CD4-positive, alpha-beta T cell treated with Interleukin-10 for 1 hour (primary cell): ENCODE results near the gene DLG1.
A peak's percentile ranks its signal among the peaks of the same experiment; 100 is the strongest.
"Not testable (repeated sequence)": the region's sequence is repeated elsewhere in the genome, so short reads cannot be mapped to it uniquely, and the experiment has no call there.

Experiments
- DNase-seq: peaks from one replicate; pipeline ENCODE4 v3.0.0-alpha.2; 2020

DLG1 gene

DNA sequence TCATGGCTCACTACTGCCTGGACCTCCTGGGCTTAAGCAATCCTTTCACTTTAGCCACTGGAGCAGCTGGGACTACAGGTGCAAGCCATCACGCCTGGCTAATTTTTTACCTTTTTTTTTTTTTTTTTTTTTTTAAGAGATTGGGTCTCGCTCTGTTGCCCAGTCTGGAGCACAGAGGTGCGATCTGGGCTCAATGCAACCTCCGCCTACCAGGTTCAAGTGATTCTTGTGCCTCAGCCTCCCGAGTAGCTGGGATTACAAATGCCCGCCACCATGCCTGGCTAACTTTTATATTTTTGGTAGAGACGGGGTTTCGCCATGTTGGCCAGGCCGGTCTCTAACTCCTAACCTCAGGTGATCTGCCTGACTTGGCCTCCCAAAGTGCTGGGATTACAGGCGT lies 218.1 kb downstream of the DLG1 start:
- DNase-seq = no peak

DNA sequence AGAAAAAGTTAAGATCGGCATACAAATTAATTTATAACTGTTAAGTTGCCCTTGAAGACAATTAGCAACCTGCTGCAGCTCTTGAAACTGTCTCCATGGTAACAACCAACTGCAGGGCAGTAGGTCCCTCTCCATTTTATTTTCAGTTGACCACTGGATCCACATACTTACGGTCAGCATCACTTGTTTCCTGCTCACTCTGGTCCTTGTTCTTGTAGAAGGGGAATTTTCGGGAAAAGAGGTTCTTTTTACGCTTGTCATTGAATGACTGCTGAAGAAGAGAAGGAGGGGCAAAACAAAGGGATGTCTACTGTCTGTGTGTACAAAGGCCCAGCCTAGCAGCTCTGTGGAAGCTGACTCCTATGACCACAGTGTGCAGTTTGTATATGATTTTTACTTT lies 222.0 kb downstream of the DLG1 start:
- DNase-seq = no peak

DNA sequence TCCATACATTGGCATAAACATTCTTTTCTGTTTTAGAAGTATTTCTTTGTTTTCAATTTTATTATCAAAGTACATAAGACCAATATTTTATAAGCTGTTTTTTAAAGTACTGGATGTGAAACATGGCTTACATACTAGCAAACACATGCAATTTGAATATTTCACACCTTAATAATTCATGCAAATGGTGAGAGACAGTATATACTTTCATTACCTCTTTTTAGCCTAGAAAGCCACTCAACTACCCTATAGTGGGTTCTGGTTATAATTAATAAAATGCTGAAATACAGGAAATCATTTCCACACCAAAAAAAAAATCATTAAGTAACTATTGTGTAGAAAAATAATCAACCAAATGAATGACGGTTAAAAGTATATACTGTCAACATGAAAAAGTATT lies 230.3 kb downstream of the DLG1 start:
- DNase-seq = no peak

DNA sequence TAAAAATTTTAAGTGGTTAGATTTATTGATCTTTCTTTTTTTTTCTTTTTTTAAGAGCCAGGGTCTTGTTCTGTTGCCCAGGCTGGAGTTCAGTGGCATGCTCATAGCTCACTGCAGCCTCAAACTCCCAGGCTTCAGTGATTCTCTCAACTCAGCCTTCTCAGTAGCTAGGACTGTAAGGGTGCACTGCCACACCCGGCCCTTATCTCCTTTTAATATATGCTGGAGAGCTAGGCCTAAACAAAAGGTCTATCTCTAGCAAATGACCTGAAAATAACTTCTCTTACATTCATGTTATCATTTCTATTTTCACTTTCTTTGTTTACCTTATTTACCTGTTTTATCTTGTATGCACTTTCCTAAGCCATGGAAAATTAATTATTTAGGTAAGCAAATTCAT lies 233.6 kb downstream of the DLG1 start:
- no peak for DNase-seq

DNA sequence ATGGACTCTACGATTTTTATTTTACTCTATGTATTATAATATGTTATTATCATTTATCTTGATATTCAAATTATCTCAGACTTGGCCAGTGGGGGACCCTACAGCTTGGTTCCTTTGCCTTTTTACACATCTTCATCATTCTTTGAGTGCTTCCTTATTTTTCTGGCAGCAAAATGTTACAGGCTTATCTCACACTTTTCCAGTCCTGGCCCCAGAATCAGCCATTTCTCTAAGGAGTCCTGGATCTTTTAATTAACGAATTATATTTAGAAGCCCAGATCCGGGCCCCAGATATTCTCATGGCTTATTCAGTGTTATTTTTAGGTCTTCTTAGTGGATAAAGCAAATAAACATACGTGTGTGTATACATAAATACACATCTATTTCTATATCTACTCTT lies 236.0 kb downstream of the DLG1 start:
- DNase-seq = no peak

DNA sequence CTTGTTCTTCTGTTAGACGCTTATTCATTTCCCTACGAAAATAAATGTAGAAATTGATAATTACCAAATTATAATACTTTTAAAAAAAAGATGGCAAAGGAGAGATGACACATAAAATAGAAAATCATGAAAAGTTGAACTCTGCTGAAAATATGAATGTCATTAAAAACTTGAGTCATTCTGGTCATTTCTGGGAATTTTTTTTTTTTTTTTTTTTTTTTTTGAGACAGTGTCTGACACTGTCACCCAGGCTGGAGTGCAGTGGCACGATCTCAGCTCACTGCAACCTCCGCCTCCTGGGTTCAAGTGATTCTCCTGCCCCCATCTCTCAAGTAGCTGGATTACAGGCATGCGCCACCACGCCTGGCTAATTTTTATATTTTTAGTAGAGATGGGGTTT lies 246.8 kb downstream of the DLG1 start:
- DNase-seq = not testable (repeated sequence)

DNA sequence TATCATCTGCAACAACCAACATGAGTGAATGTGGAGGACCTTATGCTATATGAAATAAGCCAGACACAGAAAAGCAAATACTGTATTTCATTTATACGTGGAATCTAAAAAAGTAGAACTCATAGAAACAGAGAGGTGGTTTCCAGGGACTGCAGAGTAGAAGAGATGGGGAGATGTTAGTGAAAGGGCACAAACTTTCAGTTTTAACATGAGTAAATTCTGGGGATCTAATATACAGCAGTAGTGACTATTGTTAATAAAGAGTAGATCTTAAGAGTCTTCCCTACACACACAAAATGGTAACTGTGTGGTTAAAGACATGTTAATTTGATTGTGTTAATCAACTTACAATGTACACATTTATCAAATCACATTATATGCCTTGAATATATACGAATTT lies 247.9 kb downstream of the DLG1 start:
- no peak for DNase-seq

DNA sequence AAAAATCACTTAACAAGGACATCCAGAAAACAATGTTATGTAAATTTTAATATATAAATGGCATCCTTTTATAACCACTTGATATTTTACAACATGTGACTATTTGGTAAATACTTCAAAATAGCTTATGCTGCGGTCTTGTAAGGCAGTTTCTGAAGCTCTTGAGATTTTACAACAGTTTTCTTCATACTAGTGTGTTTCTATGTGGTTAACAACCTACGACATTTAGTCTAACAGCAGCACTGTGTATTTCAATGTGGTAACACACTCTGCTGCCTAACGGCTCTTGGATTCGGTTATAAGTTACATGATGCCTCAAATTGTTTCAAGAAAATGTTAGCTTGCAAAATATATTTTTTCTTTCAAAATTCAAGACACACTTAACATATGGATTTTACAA lies 255.9 kb downstream of the DLG1 start:
- no peak for DNase-seq

DNA sequence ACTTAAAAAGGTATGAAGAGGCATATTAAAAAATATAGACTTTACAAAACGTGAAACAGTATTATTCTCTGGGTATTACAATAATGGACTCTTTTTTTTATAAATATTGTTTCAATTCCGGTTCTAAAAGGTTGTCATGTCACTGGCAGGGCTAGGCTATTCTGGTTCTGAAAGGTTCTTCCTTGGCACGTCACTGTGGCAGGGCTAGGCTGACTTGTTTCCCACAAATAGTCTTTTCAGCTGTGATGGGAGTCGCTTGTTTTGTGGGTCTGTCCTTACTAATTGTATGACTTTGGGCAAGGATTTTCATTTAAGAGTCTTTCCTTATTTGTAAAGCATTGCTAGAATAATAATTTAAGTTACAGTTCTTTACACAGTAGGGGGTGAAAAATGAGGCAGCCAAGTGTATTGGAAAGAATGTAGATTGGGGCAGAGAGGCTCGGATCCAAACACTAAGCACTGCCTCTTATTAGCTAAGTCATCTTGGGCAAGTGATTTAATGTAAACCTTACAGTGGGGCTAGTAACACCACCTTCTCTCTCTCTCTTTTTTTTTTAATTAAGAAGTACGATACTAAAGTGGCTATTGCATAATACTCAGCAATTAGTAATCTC lies 256.4 kb downstream of the DLG1 start:
- no peak for DNase-seq

DNA sequence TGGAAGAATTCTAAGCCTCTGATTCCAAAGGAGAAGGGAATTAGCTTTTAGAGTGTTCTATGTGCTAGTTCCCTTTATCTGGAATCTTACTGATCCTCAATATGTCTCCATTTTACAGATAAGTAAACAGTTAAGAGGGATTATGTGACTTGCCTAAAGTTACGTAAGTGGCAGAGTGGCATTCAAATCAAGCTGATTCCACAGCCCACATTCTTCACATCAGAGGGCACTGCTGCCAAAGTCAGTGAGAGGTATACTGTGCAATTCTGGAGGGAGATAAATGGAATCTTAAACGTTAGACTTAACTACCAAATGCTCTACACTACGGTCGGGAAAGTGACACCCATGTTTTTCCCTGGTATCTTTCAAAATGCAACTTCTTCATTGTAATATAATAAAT lies 257.8 kb downstream of the DLG1 start:
- DNase-seq = no peak

DNA sequence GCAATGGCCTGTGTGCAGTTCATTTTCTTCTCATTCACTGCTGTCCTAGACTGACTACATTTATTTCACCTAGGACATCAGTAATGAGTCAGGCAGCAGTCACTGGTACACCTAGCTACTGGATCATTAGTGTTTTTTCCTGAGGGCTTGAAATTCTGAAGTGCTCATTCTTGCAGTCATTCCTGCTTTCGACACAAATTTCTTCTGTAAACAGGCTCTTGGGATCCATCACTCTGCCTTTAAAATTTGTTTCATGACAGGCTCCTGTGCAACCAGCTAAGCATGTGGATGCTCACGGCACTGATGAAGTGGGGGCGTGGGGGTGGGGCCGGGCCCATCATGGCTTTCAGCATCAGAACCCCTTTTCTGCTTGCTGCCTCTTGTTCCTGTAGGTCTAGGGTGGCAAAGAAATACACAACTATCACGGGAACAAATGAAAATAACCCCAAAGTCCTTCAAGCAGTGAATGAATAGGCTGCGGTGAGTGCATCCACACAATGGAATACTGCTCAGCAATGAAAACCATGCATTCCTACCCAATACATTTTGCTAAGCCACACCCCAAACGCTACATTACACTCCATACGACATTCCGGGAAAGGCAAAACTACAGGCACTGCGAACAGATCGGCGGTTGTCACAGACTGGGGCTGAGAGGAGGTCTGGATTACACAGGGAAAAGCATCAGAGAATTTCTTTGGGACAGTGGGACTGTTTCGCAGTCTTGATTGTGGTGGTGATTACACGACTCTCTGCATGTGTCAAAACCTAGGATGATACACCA lies 259.5 kb downstream of the DLG1 start:
- DNase-seq = no peak

DNA sequence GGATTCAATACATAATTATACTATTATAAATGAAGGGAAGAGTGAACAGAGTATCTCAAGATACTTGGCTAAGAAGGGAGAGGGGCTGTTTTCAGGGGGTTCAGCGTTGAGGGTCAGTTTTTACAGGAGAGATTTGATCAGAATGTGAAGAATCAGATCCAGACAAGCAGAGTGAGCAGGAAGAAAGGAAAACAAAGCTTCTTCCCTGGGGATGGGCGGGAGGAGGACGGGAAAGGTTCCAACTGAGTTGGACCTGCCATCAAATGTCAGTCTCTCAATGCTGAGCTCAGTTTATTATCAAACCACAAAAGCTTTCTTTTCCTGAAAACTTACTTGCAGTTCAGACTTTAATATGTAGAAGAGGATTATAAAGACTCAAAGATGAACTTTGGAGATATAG lies 262.8 kb downstream of the DLG1 start:
- DNase-seq = no peak

DNA sequence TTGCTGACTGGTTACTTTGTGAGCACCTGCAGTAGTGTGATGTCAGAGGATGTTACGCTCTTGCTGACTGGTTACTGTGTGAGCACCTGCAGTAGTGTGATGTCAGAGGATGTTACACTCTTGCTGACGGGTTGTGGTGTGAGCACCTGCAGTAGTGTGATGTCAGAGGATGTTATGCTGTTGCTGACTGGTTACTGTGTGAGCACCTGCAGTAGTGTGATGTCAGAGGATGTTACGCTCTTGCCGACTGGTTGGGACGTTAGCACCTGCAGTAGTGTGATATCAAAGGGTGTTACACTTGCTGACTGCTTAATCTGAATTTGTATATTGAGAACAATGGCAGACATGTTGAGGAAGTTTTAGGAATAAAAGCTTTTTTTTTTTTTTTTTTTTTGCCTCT lies 263.6 kb downstream of the DLG1 start:
- not testable (repeated sequence) for DNase-seq

DNA sequence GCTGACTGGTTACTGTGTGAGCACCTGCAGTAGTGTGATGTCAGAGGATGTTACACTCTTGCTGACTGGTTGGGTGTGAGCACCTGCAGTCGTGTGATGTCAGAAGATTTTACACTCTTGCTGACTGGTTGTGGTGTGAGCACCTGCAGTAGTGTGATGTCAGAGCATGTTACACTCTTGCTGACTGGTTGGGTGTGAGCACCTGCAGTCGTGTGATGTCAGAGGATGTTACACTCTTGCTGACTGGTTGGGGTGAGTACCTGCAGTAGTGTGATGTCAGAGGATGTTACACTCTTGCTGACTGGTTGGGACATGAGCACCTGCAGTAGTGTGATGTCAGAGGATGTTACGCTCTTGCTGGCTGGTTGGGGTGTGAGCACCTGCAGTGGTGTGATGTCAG lies 264.6 kb downstream of the DLG1 start:
- DNase-seq = not testable (repeated sequence)

DNA sequence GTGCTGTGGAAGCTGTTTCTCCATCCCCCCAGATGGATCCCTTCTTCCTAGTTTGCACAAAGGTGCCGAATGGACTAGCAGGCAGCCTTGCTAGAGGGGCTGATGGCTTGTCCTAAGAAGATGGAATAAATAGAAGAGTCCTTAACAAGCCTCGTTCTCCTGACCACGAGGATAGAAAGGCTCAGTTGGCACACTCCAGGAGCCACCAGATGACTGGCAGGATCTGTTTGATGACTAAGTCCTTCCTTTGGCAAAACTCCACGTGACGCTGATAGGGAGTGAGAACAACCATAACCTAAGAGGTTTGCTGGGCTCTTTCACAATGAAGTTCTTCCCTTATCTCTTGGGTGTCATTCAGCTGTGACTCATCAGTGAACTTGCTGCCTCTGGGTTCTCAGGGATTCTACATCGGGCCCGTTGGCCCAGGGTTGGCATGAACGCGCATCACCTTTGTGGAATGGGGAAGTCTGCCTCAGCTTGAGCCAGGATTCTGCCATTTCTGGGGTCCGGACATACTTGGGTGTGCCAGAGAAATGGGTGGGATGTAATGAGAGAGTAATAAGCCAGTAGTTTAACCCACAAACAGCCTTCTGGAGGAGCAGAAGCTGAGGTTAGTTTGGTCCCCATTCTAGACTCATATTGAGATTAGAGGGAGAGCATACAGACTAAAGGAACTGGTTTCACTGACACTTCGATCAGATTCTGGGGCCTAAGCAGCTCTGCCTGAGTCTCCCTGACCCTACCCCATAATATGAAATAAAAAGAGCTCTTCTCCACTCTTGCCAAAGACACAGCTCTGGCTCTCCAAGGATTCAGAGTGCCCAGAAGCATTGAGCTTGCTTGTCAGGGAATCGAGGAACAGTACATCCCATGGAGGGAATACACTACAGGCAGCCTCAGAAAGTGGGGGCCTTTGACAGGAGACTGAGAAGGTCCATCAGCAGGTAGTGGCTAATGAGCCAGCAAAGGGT lies 266.8 kb downstream of the DLG1 start:
- DNase-seq = peak; percentile 11

DNA sequence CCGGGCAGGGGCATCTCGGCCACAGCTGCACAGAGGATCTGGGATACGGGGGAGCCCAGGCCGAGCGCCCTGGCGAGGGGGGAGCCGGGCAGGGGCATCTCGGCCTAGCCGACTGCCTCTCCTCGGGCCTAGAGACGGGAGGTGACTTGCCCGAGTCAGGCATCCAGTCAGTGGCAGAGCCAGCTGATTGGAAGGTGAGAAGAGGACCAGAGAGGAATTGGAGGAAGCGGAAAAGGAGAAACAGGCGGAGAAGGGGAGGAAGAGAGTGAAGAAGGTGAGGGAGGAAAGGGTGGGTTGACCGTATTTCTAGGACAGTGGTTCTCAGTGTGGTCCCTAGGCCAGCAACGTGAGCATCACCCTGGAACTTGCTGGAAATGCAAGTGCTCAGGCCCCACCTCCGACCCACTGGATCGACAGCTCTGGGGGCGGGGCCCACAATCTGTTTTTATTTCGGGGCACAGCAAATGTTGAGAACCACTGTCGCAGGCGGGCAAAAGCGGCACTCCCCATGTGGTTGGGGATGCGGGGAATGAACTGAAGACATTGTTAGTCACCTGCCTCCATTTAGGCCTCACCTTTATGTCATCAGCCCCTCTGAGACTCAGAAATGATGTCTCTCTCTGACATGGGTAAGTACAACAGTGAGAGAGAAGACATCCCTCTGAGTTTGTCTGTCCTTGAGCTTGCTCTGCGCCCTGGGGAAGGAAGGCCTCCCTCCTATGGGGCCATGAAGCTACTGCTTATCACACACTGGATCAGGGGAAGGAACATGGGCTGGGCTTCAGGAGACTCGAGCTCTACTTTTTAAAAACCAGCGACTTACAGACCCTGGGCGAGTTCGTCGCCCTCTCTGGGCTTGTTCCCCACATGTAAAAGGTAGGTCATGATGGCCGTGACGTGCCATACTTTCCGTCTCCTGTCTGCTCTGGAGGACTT lies 267.8 kb downstream of the DLG1 start:
- no peak for DNase-seq

DNA sequence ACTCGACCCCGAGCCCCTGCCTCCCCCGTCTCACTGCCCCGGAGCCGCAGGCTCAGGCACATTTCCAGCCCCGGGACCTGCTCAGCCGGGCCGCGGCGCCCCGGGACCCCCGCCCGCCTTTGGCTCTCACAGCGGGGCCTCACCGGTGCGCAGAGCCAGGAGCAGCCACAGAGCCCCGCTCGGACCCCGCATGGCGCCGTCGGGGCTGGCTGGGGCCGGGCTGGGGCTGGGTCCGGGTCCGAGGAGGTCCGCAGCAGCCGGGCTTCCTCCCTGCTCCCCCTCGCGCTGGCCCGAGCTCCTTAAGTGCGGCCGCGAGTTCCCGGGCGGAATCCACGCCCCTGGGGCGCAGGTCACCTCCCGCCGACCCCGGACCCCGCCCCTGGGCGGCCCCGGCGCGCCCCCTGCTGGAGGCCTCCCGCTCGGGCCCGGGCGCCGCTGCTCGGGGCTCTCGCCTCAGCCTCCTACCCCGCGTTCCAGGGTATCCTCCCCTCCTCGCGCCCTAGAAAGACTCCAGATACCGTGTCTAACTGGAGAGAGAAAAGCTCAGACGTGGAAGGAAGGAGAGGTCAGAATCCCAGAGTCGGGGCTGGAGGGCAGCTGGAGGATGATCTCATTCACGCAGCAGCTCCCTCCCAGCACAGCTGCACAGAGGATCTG lies 268.8 kb downstream of the DLG1 start, which contains the start of gene MELTF:
Gene MELTF, minus strand, starts transcription at position 307 of the 657 bp plus-strand sequence. Its CDS starts 115 bp downstream, at position 192.
- peak; percentile 73 for DNase-seq

DNA sequence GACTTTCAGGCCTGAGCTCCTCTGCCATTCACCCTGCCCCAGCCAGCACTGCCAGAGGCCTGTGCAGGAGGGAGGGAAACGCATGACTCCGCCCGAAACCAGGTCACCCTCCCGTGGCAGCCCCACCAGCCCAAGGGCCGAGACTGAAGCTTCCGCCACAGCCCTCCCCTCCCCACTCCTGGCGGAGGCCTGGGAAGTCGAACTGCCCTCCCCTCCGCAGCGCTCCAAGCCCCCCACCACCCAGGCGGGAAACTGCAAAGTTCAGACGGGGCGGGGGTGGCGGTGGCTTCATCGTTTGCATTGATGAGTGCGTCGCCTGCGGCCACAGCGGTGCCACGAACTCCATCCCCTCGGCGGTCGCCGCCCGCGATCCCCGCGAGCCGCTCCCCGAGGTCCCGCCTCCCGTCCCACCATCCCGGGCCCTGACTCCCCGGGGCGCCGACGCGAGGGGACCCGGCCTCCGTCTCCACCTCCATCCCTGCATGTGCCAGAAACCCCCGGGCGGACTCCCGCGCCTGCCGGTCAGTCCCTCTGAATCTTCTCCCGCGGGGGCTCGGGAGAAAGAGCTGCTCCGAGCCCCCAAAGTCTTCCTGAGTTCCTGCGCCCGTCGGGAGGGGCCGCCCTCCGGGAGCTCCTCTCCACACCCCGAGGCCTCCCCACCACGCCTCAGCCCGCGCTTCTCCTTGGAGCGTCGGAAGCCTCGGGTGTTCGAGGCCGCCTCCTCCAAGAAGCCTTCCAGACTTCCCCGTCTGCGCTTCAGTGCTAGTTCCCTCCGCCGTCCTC lies 269.5 kb downstream of the DLG1 start:
- no peak for DNase-seq

DNA sequence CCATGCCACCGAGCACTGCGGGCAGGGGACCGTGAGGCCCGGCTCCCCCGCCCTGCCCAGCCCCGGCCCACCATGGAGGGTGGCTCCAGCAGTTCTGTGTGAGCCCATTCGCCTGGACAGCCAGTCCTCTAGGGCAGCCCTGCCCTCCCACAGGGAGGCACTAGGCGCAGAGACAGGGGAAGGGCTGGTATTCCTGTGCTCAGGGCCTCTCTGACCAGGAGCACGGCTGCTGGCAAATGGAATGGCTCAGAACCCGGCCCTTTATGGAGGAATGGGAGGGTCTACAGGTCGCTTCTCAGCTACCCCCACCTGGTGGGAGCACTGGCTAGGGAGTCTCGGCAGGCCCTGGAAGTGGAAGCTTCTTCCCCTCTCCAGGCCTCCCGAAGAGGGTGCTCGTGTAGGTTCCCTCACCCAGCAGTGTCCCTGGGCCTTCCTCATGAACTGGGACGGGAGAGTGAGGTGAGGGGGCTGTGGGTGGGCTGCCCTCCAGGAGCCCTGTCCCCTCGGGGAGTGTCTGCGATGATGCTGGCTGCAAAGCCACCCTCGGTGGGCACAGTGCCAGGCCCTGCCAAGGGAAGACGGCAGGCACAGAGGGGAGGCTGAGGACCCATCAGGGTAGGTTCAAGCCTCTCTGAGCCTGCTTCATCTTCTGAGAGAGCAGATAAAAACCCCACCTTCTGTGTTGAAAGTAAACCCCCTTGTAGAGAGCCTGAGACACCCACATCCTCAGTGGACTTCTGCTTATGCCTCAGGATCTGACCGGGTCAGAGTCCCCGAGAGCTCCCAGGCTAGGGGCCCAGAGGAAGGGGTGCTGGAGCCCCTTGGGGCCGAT lies 270.3 kb downstream of the DLG1 start:
- DNase-seq = no peak
